GM18499 (cell line): ENCODE results near the gene HBA2.
"Not testable (repeated sequence)": the region's sequence is repeated elsewhere in the genome, so short reads cannot be mapped to it uniquely, and the experiment has no call there.

Experiments used
- ATAC-seq: cut with Tn5 transposase; IDR thresholded peaks from one replicate; pipeline ENCODE4 v1.9.1; 2021; ENCODE audit warnings: moderate number of reproducible peaks; ENCODE audit not compliant: insufficient read depth, unreplicated experiment

HBA2 gene

GRCh38 chr16:173211-173854 lies 657 bp downstream of the HBA2 start:
- ATAC-seq = not testable (repeated sequence)

DNA sequence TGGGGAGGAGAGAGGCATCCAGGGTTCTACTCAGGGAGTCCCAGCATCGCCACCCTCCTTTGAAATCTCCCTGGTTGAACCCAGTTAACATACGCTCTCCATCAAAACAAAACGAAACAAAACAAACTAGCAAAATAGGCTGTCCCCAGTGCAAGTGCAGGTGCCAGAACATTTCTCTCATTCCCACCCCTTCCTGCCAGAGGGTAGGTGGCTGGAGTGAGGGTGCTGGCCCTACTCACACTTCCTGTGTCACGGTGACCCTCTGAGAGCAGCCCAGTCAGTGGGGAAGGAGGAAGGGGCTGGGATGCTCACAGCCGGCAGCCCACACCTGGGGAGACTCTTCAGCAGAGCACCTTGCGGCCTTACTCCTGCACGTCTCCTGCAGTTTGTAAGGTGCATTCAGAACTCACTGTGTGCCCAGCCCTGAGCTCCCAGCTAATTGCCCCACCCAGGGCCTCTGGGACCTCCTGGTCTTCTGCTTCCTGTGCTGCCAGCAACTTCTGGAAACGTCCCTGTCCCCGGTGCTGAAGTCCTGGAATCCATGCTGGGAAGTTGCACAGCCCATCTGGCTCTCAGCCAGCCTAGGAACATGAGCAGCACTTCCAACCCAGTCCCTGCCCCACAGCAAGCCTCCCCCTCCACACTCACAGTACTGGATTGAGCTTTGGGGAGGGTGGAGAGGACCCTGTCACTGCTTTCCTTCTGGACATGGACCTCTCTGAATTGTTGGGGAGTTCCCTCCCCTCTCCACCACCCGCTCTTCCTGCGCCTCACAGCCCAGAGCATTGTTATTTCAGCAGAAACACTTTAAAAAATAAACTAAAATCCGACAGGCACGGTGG lies 1.5 kb downstream of the HBA2 start:
- not testable (repeated sequence) for ATAC-seq

DNA sequence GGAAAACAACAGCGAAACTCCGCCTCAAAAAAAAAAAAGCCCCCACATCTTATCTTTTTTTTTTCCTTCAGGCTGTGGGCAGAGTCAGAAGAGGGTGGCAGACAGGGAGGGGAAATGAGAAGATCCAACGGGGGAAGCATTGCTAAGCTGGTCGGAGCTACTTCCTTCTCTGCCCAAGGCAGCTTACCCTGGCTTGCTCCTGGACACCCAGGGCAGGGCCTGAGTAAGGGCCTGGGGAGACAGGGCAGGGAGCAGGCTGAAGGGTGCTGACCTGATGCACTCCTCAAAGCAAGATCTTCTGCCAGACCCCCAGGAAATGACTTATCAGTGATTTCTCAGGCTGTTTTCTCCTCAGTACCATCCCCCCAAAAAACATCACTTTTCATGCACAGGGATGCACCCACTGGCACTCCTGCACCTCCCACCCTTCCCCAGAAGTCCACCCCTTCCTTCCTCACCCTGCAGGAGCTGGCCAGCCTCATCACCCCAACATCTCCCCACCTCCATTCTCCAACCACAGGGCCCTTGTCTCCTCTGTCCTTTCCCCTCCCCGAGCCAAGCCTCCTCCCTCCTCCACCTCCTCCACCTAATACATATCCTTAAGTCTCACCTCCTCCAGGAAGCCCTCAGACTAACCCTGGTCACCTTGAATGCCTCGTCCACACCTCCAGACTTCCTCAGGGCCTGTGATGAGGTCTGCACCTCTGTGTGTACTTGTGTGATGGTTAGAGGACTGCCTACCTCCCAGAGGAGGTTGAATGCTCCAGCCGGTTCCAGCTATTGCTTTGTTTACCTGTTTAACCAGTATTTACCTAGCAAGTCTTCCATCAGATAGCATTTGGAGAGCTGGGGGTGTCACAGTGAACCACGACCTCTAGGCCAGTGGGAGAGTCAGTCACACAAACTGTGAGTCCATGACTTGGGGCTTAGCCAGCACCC lies 2.6 kb downstream of the HBA2 start:
- no peak for ATAC-seq

DNA sequence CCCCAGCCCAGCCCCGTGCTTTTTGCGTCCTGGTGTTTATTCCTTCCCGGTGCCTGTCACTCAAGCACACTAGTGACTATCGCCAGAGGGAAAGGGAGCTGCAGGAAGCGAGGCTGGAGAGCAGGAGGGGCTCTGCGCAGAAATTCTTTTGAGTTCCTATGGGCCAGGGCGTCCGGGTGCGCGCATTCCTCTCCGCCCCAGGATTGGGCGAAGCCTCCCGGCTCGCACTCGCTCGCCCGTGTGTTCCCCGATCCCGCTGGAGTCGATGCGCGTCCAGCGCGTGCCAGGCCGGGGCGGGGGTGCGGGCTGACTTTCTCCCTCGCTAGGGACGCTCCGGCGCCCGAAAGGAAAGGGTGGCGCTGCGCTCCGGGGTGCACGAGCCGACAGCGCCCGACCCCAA lies 3.3 kb downstream of the HBA2 start:
- not testable (repeated sequence) for ATAC-seq

DNA sequence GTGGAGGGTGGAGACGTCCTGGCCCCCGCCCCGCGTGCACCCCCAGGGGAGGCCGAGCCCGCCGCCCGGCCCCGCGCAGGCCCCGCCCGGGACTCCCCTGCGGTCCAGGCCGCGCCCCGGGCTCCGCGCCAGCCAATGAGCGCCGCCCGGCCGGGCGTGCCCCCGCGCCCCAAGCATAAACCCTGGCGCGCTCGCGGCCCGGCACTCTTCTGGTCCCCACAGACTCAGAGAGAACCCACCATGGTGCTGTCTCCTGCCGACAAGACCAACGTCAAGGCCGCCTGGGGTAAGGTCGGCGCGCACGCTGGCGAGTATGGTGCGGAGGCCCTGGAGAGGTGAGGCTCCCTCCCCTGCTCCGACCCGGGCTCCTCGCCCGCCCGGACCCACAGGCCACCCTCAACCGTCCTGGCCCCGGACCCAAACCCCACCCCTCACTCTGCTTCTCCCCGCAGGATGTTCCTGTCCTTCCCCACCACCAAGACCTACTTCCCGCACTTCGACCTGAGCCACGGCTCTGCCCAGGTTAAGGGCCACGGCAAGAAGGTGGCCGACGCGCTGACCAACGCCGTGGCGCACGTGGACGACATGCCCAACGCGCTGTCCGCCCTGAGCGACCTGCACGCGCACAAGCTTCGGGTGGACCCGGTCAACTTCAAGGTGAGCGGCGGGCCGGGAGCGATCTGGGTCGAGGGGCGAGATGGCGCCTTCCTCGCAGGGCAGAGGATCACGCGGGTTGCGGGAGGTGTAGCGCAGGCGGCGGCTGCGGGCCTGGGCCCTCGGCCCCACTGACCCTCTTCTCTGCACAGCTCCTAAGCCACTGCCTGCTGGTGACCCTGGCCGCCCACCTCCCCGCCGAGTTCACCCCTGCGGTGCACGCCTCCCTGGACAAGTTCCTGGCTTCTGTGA lies 4.1 kb downstream of the HBA2 start, which contains the start of gene HBA1:
TSS of gene HBA1 (plus strand) at position 204 of the 906 bp plus-strand sequence. CDS start at position 241, 37 bp downstream.
- not testable (repeated sequence) for ATAC-seq

- ATAC-seq = no peak
These were observed 4.7 kb downstream of the HBA2 start for GRCh38 chr16:177394-177822.

DNA sequence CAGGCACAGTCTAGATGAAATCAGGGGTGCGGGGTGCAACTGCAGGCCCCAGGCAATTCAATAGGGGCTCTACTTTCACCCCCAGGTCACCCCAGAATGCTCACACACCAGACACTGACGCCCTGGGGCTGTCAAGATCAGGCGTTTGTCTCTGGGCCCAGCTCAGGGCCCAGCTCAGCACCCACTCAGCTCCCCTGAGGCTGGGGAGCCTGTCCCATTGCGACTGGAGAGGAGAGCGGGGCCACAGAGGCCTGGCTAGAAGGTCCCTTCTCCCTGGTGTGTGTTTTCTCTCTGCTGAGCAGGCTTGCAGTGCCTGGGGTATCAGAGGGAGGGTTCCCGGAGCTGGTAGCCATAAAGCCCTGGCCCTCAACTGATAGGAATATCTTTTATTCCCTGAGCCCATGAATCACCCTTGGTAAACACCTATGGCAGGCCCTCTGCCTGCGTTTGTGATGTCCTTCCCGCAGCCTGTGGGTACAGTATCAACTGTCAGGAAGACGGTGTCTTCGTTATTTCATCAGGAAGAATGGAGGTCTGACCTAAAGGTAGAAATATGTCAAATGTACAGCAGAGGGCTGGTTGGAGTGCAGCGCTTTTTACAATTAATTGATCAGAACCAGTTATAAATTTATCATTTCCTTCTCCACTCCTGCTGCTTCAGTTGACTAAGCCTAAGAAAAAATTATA lies 5.4 kb downstream of the HBA2 start:
- no peak for ATAC-seq

GRCh38 chr16:178668-179015 lies 6.0 kb downstream of the HBA2 start:
- no peak for ATAC-seq

DNA sequence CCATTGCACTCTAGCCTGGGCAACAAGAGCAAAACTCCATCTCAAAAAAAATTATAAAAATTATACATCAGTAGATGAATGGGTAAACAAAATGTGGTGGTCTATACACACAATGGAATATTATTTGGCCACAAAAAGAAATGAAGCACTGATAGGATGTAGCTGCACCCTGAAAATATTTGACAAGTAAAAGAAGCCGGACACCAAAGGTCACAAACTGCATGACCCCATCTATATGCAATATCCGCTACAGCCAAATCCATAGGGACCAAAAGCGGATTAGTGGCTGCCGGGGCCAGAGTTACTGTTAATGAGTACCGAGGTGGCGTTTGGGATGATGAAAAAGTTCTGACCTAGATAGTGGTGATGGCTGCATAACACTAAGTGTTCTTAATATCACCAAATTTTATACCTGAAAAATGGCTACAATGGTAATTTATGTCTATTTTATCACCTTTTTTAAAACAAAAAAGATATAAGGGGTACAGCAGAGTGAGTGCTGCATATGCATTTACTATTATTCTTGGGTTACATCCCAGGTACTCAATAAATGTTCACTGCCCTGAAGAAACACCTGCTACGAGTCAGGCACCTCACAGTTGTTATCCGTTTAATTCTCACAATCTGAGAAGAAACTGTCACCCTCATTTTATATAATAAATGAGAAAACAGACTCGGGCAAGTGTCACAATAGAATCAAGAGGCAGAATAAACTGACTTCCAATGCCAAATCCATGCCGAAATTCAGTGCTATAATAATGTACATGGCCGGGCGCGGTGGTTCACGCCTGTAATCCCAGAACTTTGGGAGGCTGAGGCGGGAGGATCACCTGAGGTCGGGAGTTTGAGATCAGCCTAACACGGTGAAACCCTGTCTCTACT lies 6.8 kb downstream of the HBA2 start:
- no peak for ATAC-seq

- ATAC-seq = no peak
These were observed 7.5 kb downstream of the HBA2 start, which contains the start of gene HBQ1 for GRCh38 chr16:180101-180675. Gene HBQ1 (plus strand): TSS chr16:180459. CDS start chr16:180487, 28 bp downstream.

- ATAC-seq = no peak
These were observed 8.2 kb downstream of the HBA2 start for GRCh38 chr16:180681-181564.

GRCh38 chr16:181565-182021 lies 8.9 kb downstream of the HBA2 start:
- no peak for ATAC-seq

- no peak for ATAC-seq
These were observed 10.3 kb downstream of the HBA2 start for GRCh38 chr16:183005-183404.

- ATAC-seq = no peak
These were observed 12.5 kb downstream of the HBA2 start for GRCh38 chr16:185213-185612.

DNA sequence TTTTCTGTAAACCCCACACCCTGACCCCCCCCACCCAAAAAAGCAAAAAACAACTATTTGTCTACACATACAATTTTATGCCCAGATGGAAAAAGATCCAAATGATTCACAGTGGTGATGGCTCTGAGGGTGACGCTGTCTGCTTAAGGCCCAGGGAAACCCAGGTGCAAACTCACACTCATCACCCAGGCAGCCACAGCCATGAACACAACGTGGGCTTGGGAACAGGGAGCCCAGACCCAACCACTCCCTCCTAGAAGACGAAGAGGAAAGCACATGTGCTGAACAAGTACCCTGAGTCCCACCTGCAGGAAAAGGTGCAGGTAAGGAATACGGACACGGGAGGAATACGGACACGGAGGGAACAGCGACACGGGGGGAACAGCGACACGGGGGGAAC lies 13.0 kb downstream of the HBA2 start:
- no peak for ATAC-seq

GRCh38 chr16:187330-187729 lies 14.7 kb downstream of the HBA2 start:
- ATAC-seq = no peak

DNA sequence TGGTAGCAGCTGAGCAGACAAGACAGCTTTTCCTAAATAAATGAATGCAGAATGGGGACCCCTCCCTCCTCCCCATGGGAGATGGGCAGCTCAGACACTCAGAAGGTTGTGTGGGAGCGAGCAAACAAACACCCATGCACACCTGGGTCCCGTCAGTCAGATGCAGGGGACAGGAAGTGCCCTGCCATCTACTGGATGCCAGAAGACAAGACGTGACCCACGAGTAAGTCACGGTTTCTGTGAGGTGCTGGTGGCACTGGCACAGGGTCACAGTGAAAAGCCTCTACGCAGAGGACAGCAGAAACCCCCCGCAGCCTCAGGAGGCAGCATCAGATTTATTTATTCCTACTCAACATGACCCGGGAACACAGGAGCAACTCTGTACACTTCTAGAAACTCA lies 16.0 kb downstream of the HBA2 start:
- ATAC-seq = no peak
